Panc1 (cell line): ENCODE data around the gene RPL26. TPM values are rescaled to one million over a fixed set of nuclear protein-coding genes. Genes with fewer than 3 reads are reported as not detected.

Experiments used
- ATAC-seq: fragments of 200-7000 bp; cut with Tn5 transposase; 2 replicates; pipeline ENCODE4 v1.9.1; 2020; ENCODE audit warnings: mild to moderate bottlenecking, moderate library complexity
- BruUV-seq: library from RNA; stranded (reverse); fragments of 400-500 nt; replicated peaks from 2 replicates; lab custom pipeline; 2021; lab: Mats Ljungman, UMichigan
- CTCF ChIA-PET: fragments of 300-600 bp; sonication (Branson Sonifier 250); formaldehyde crosslinking; loops from one replicate; lab custom pipeline; 2022; ENCODE audit warnings: antibody characterized with exemption; lab: Charles Lee
- POLR2A ChIA-PET: fragments of 300-600 bp; sonication (Branson Sonifier 250); formaldehyde crosslinking; loops from one replicate; lab custom pipeline; 2022; ENCODE audit warnings: antibody characterized with exemption; lab: Charles Lee
- DNase-seq: peaks from one replicate; pipeline ENCODE4 v3.0.0-alpha.2; 2010; ENCODE audit warnings: low read depth, low spot score
- H3K27ac ChIP-seq: 2 replicates; pipeline ENCODE4 v1.5.1; 2011; ENCODE audit warnings: mild to moderate bottlenecking, low read length, inconsistent platforms
- H3K27me3 ChIP-seq: fragments of 200-500 bp; sonication (Bioruptor generic); 2 replicates; pipeline ENCODE4 v1.6.0; 2014; ENCODE audit warnings: low read length, inconsistent platforms; ENCODE audit not compliant: control insufficient read depth, insufficient read depth
- H3K36me3 ChIP-seq: fragments of 200-500 bp; sonication (Bioruptor generic); 2 replicates; pipeline ENCODE4 v1.5.1; 2014; ENCODE audit warnings: inconsistent platforms, mild to moderate bottlenecking, low read length, moderate library complexity; ENCODE audit not compliant: control insufficient read depth, insufficient read depth
- H3K4me1 ChIP-seq: 2 replicates; pipeline ENCODE4 v1.5.1; 2011; ENCODE audit warnings: inconsistent platforms, mild to moderate bottlenecking, low read length, moderate library complexity; ENCODE audit not compliant: control insufficient read depth, insufficient read depth
- H3K4me3 ChIP-seq, 2 experiments: 2 replicates each; pipeline ENCODE4 v1.5.1; 2011 to 2012; ENCODE audit warnings: low read depth in 2 of 2, low read length in 2 of 2, mild to moderate bottlenecking in 2 of 2, inconsistent platforms in 1 of 2, moderate library complexity in 1 of 2
- H3K9me3 ChIP-seq: fragments of 200-500 bp; sonication (Bioruptor generic); 2 replicates; pipeline ENCODE4 v1.5.1; 2014; ENCODE audit warnings: low read depth, mild to moderate bottlenecking, inconsistent platforms, low read length, moderate library complexity; ENCODE audit not compliant: control insufficient read depth, insufficient read depth
- CTCF ChIP-seq: fragments of 450-650 bp; IDR thresholded peaks from 2 replicates; pipeline ENCODE4 v1.5.1; 2017; ENCODE audit warnings: mild to moderate bottlenecking
- POLR2AphosphoS5 ChIP-seq: IDR thresholded peaks from 2 replicates; pipeline ENCODE4 v1.6.1; 2012; ENCODE audit warnings: mild to moderate bottlenecking, low read depth, low read length, moderate library complexity
- REST ChIP-seq, 2 experiments: IDR thresholded peaks; 2 replicates each; pipeline ENCODE4 v1.6.1; 2011 to 2012; ENCODE audit warnings: low read depth in 2 of 2, control low read depth in 1 of 2, low read length in 1 of 2, mild to moderate bottlenecking in 1 of 2, moderate library complexity in 1 of 2; ENCODE audit not compliant: insufficient read depth in 1 of 2
- SIN3A ChIP-seq: IDR thresholded peaks from 2 replicates; pipeline ENCODE4 v1.6.1; 2012; ENCODE audit warnings: low read depth, mild to moderate bottlenecking, low read length, moderate library complexity, borderline replicate concordance; ENCODE audit not compliant: insufficient read depth
- TCF7L2 ChIP-seq: IDR thresholded peaks from 2 replicates; pipeline ENCODE4 v1.6.1; 2011; ENCODE audit warnings: mild to moderate bottlenecking, low read depth, low read length, inconsistent platforms
- in situ Hi-C: cut with HindIII; loops from 2 replicates; pipeline ENCODE4 v1.10.0; 2016; ENCODE audit warnings: low sequenced_read_pairs, low pct_unique_long_range_greater_than_20kb
- intact Hi-C: fragments of 100-400 bp; cut with micrococcal nuclease; formaldehyde crosslinking; loops from one replicate; pipeline ENCODE4 v1.10.0; 2022; ENCODE audit not compliant: unreplicated experiment
- total RNA-seq: library from RNA; stranded (reverse); gene quantifications from one replicate; pipeline ENCODE4 v1.2.1, GENCODE V29; 2021; ENCODE audit not compliant: unreplicated experiment

Gene RPL26
- total RNA-seq, 1 experiment from 2014 or later, result 865 TPM

- Histone ChIP-seq H3K9me3 (no peaks in the 10 kb centered on the region), H3K27ac (no peak overlapping the region), H3K4me1 (no peaks in the 10 kb centered on the region), H3K36me3 (no peaks in the 10 kb centered on the region), H3K27me3 (no peaks in the 10 kb centered on the region; the same call in 1 of the 2 replicates), H3K4me3 (no peak overlapping the region)
- no peak for DNase-seq
- no TSS peak for BruUV-seq
- in situ Hi-C loops (no loop called here), intact Hi-C loops (no loop called here)
- ChIA-PET POLR2A (no interaction called here), CTCF (no interaction called here)
- TF ChIP-seq POLR2AphosphoS5 (no peak), SIN3A (no peak), CTCF (no peak), REST (IDR thresholded peaks at IDR 0.05; ENCODE audit: insufficient read depth in 1 of 2, low read depth in 2 of 2, low read length in 1 of 2) (no peak), TCF7L2 (no peak)
- no peak for ATAC-seq
Observed at GRCh38 chr17:8332128-8332527, 50.9 kb downstream of the RPL26 start.

Other genes starting within 250 kb of the RPL26 start
- gene PER1, start 230.8 kb downstream of the RPL26 start, total RNA-seq, result 17.1 TPM
- 28.6 TPM for gene VAMP2, start 220.2 kb downstream of the RPL26 start, total RNA-seq
- 10.6 TPM for gene TMEM107, start 206.8 kb downstream of the RPL26 start, total RNA-seq
- 9.3 TPM for gene BORCS6, start 193.0 kb downstream of the RPL26 start, total RNA-seq
- gene AURKB, start 172.6 kb downstream of the RPL26 start, total RNA-seq, result 85.8 TPM
- gene CTC1, start 135.1 kb downstream of the RPL26 start, total RNA-seq, result 34.2 TPM
- 73.0 TPM for gene PFAS, start 133.9 kb downstream of the RPL26 start, total RNA-seq
- 16.7 TPM for gene RANGRF, start 94.5 kb downstream of the RPL26 start, total RNA-seq
- 22.0 TPM for gene SLC25A35, start 87.8 kb downstream of the RPL26 start, total RNA-seq
- not detected for gene ARHGEF15, start 73.0 kb downstream of the RPL26 start, total RNA-seq
- gene ODF4, start 43.4 kb downstream of the RPL26 start, total RNA-seq, result not detected
- not detected for gene RNF222, start 14.6 kb upstream of the RPL26 start, total RNA-seq
- gene NDEL1, start 52.7 kb upstream of the RPL26 start, total RNA-seq, result 44.8 TPM
- gene MYH10, start 247.5 kb upstream of the RPL26 start, total RNA-seq, result 36.5 TPM